ENCODE results near the gene HCN4.
A peak's percentile ranks its signal among the peaks of the same experiment; 100 is the strongest.
"Not testable (repeated sequence)": the region's sequence is repeated elsewhere in the genome, so short reads cannot be mapped to it uniquely, and the experiment has no call there.

HCN4 gene

GRCh38 chr15:73368301-73369136 is at the start of gene HCN4:
Gene HCN4, minus strand, starts transcription at chr15:73368958. Its CDS starts 688 bp downstream, at chr15:73368270.
- Histone ChIP-seq H3K36me3 (ENCODE audit: control insufficient read depth, insufficient read depth, low read length, severe bottlenecking) (no peaks in the 10 kb centered on the region), H3K4me1 (ENCODE audit: control insufficient read depth, insufficient read depth, low read length) (no peaks in the 10 kb centered on the region), H3K9me3 (ENCODE audit: control insufficient read depth, low read length) (no peaks in the 10 kb centered on the region), H3K4me3 (ENCODE audit: low read length) (peak within 1 kb of the TSS; percentile 52), H3K9ac (ENCODE audit: low read length) (no peak within 1 kb of the TSS), H3K27me3 (replicated peaks; ENCODE audit: control insufficient read depth, insufficient read depth, low read length) (peaks cover 74% of the 10 kb centered on the region)
- DNase-seq (ENCODE audit: low read depth), result peak; percentile 39

- Histone ChIP-seq H3K27me3 (replicated peaks; ENCODE audit: control insufficient read depth, insufficient read depth, low read length) (peaks cover 25% of the 10 kb centered on the region), H3K9me3 (ENCODE audit: control insufficient read depth, low read length) (no peaks in the 10 kb centered on the region), H3K4me1 (ENCODE audit: control insufficient read depth, insufficient read depth, low read length) (no peaks in the 10 kb centered on the region), H3K36me3 (ENCODE audit: control insufficient read depth, insufficient read depth, low read length, severe bottlenecking) (no peaks in the 10 kb centered on the region), H3K4me3 (ENCODE audit: low read length) (no peak overlapping the region), H3K9ac (ENCODE audit: low read length) (no peak overlapping the region)
- DNase-seq (ENCODE audit: low read depth), result no peak
These were observed 46.1 kb upstream of the HCN4 start for GRCh38 chr15:73414876-73415275.

- H3K4me3 ChIP-seq (ENCODE audit: low read length), result no peak overlapping the region
- no peak overlapping the region for H3K9ac ChIP-seq (ENCODE audit: low read length)
- DNase-seq (ENCODE audit: low read depth), result no peak
These were observed 34.4 kb upstream of the HCN4 start for GRCh38 chr15:73403171-73403570.

GRCh38 chr15:73400222-73400621 is 31.5 kb upstream of the HCN4 start:
- not testable (repeated sequence) for H3K36me3 ChIP-seq (ENCODE audit: control insufficient read depth, insufficient read depth, low read length, severe bottlenecking); DNase-seq (ENCODE audit: low read depth); H3K9me3 ChIP-seq (ENCODE audit: control insufficient read depth, low read length); H3K9ac ChIP-seq (ENCODE audit: low read length); H3K4me3 ChIP-seq (ENCODE audit: low read length)
- Histone ChIP-seq H3K4me1 (ENCODE audit: control insufficient read depth, insufficient read depth, low read length) (peaks cover 15% of the 10 kb centered on the region), H3K27me3 (replicated peaks; ENCODE audit: control insufficient read depth, insufficient read depth, low read length) (peaks cover 14% of the 10 kb centered on the region)

More at GRCh38 chr15:73403171-73403570, 34.4 kb upstream of the HCN4 start:
- no peaks in the 10 kb centered on the region for H3K36me3 ChIP-seq (ENCODE audit: control insufficient read depth, insufficient read depth, low read length, severe bottlenecking)
- no peaks in the 10 kb centered on the region for H3K27me3 ChIP-seq (replicated peaks; ENCODE audit: control insufficient read depth, insufficient read depth, low read length)
- no peaks in the 10 kb centered on the region for H3K9me3 ChIP-seq (ENCODE audit: control insufficient read depth, low read length)
- H3K4me1 ChIP-seq (ENCODE audit: control insufficient read depth, insufficient read depth, low read length), result peaks cover 15% of the 10 kb centered on the region

GRCh38 chr15:73398861-73399260 is 30.1 kb upstream of the HCN4 start:
- no peak for DNase-seq (ENCODE audit: low read depth)
- peaks cover 15% of the 10 kb centered on the region for H3K4me1 ChIP-seq (ENCODE audit: control insufficient read depth, insufficient read depth, low read length)
- no peak overlapping the region for H3K9ac ChIP-seq (ENCODE audit: low read length)
- H3K36me3 ChIP-seq (ENCODE audit: control insufficient read depth, insufficient read depth, low read length, severe bottlenecking), result no peaks in the 10 kb centered on the region
- no peaks in the 10 kb centered on the region for H3K9me3 ChIP-seq (ENCODE audit: control insufficient read depth, low read length)
- H3K27me3 ChIP-seq (replicated peaks; ENCODE audit: control insufficient read depth, insufficient read depth, low read length), result peaks cover 27% of the 10 kb centered on the region
- H3K4me3 ChIP-seq (ENCODE audit: low read length), result no peak overlapping the region

- DNase-seq (ENCODE audit: low read depth), result no peak
- Histone ChIP-seq H3K4me1 (ENCODE audit: control insufficient read depth, insufficient read depth, low read length) (peaks cover 11% of the 10 kb centered on the region), H3K36me3 (ENCODE audit: control insufficient read depth, insufficient read depth, low read length, severe bottlenecking) (no peaks in the 10 kb centered on the region), H3K27me3 (replicated peaks; ENCODE audit: control insufficient read depth, insufficient read depth, low read length) (peaks cover 36% of the 10 kb centered on the region), H3K9me3 (ENCODE audit: control insufficient read depth, low read length) (no peaks in the 10 kb centered on the region), H3K4me3 (ENCODE audit: low read length) (no peak overlapping the region), H3K9ac (ENCODE audit: low read length) (no peak overlapping the region)
These were observed 28.7 kb upstream of the HCN4 start for GRCh38 chr15:73397461-73397860.

- Histone ChIP-seq H3K36me3 (ENCODE audit: control insufficient read depth, insufficient read depth, low read length, severe bottlenecking) (no peaks in the 10 kb centered on the region), H3K4me3 (ENCODE audit: low read length) (no peak overlapping the region), H3K4me1 (ENCODE audit: control insufficient read depth, insufficient read depth, low read length) (peaks cover 11% of the 10 kb centered on the region), H3K9ac (ENCODE audit: low read length) (no peak overlapping the region), H3K9me3 (ENCODE audit: control insufficient read depth, low read length) (no peaks in the 10 kb centered on the region), H3K27me3 (replicated peaks; ENCODE audit: control insufficient read depth, insufficient read depth, low read length) (peaks cover 36% of the 10 kb centered on the region)
- DNase-seq (ENCODE audit: low read depth), result no peak
These were observed 26.9 kb upstream of the HCN4 start for GRCh38 chr15:73395671-73396070.

- no peak for DNase-seq (ENCODE audit: low read depth)
- Histone ChIP-seq H3K4me3 (ENCODE audit: low read length) (no peak overlapping the region), H3K27me3 (replicated peaks; ENCODE audit: control insufficient read depth, insufficient read depth, low read length) (peaks cover 36% of the 10 kb centered on the region), H3K4me1 (ENCODE audit: control insufficient read depth, insufficient read depth, low read length) (peaks cover 10% of the 10 kb centered on the region), H3K9ac (ENCODE audit: low read length) (no peak overlapping the region), H3K36me3 (ENCODE audit: control insufficient read depth, insufficient read depth, low read length, severe bottlenecking) (no peaks in the 10 kb centered on the region), H3K9me3 (ENCODE audit: control insufficient read depth, low read length) (no peaks in the 10 kb centered on the region)
These were observed 26.0 kb upstream of the HCN4 start for GRCh38 chr15:73394782-73395181.

GRCh38 chr15:73393336-73393735 is 24.6 kb upstream of the HCN4 start:
- DNase-seq (ENCODE audit: low read depth), result no peak
- H3K9ac ChIP-seq (ENCODE audit: low read length), result no peak overlapping the region
- no peak overlapping the region for H3K4me3 ChIP-seq (ENCODE audit: low read length)
- H3K9me3 ChIP-seq (ENCODE audit: control insufficient read depth, low read length), result no peaks in the 10 kb centered on the region
- H3K27me3 ChIP-seq (replicated peaks; ENCODE audit: control insufficient read depth, insufficient read depth, low read length), result peaks cover 36% of the 10 kb centered on the region
- H3K4me1 ChIP-seq (ENCODE audit: control insufficient read depth, insufficient read depth, low read length), result no peaks in the 10 kb centered on the region
- H3K36me3 ChIP-seq (ENCODE audit: control insufficient read depth, insufficient read depth, low read length, severe bottlenecking), result no peaks in the 10 kb centered on the region

- Histone ChIP-seq H3K27me3 (replicated peaks; ENCODE audit: control insufficient read depth, insufficient read depth, low read length) (peaks cover 27% of the 10 kb centered on the region), H3K9me3 (ENCODE audit: control insufficient read depth, low read length) (no peaks in the 10 kb centered on the region), H3K9ac (ENCODE audit: low read length) (no peak overlapping the region), H3K4me3 (ENCODE audit: low read length) (no peak overlapping the region), H3K4me1 (ENCODE audit: control insufficient read depth, insufficient read depth, low read length) (peaks cover 8% of the 10 kb centered on the region), H3K36me3 (ENCODE audit: control insufficient read depth, insufficient read depth, low read length, severe bottlenecking) (no peaks in the 10 kb centered on the region)
- no peak for DNase-seq (ENCODE audit: low read depth)
These were observed 23.3 kb upstream of the HCN4 start for GRCh38 chr15:73392025-73392424.

- Histone ChIP-seq H3K9me3 (ENCODE audit: control insufficient read depth, low read length) (no peaks in the 10 kb centered on the region), H3K9ac (ENCODE audit: low read length) (no peak overlapping the region), H3K36me3 (ENCODE audit: control insufficient read depth, insufficient read depth, low read length, severe bottlenecking) (no peaks in the 10 kb centered on the region), H3K27me3 (replicated peaks; ENCODE audit: control insufficient read depth, insufficient read depth, low read length) (peaks cover 27% of the 10 kb centered on the region), H3K4me1 (ENCODE audit: control insufficient read depth, insufficient read depth, low read length) (peaks cover 8% of the 10 kb centered on the region), H3K4me3 (ENCODE audit: low read length) (no peak overlapping the region)
- no peak for DNase-seq (ENCODE audit: low read depth)
These were observed 22.5 kb upstream of the HCN4 start for GRCh38 chr15:73391128-73391872.
